H1 (cell line): Measurements from ENCODE around the gene CRYBG3. TPM values are rescaled to one million over a fixed set of nuclear protein-coding genes. Genes with fewer than 3 reads are reported as not detected.

Experiments used
- CBX8 ChIP-seq: fragments of 300-800, 300-1000 bp; sonication (generic); IDR thresholded peaks from 2 replicates; pipeline ENCODE4 v1.7.1; 2016; ENCODE audit warnings: low read depth, low read length, borderline replicate concordance
- CHD7 ChIP-seq: fragments of 300-600 bp; sonication (generic); IDR thresholded peaks from 2 replicates; pipeline ENCODE4 v1.7.1; 2012; ENCODE audit warnings: low read length, moderate library complexity, mild to moderate bottlenecking, inconsistent platforms; ENCODE audit not compliant: insufficient replicate concordance
- FOSL1 ChIP-seq: IDR thresholded peaks from 2 replicates; pipeline ENCODE4 v1.6.1; 2011; ENCODE audit warnings: mild to moderate bottlenecking, low read depth, low read length, moderate library complexity; ENCODE audit not compliant: insufficient read depth
- GABPA ChIP-seq: IDR thresholded peaks from 2 replicates; pipeline ENCODE4 v1.6.1; 2011; ENCODE audit warnings: mild to moderate bottlenecking, low read length, moderate library complexity, borderline replicate concordance; ENCODE audit not compliant: insufficient read depth
- POLR2AphosphoS5 ChIP-seq: IDR thresholded peaks from 2 replicates; pipeline ENCODE4 v1.6.1; 2011; ENCODE audit warnings: low read depth, low read length
- POU5F1 ChIP-seq: IDR thresholded peaks from 2 replicates; pipeline ENCODE4 v1.6.1; 2011; ENCODE audit warnings: low read depth, mild to moderate bottlenecking, low read length, moderate library complexity
- RBBP5 ChIP-seq: IDR thresholded peaks from 2 replicates; pipeline ENCODE4 v1.7.1; 2012; ENCODE audit warnings: low read depth, mild to moderate bottlenecking, inconsistent platforms, low read length, moderate library complexity, borderline replicate concordance
- SP1 ChIP-seq: IDR thresholded peaks from 2 replicates; pipeline ENCODE4 v1.6.1; 2011; ENCODE audit warnings: low read depth, low read length
- SP2 ChIP-seq: IDR thresholded peaks from 2 replicates; pipeline ENCODE4 v1.6.1; 2012; ENCODE audit warnings: mild to moderate bottlenecking, low read length, inconsistent platforms
- polyA plus RNA-seq, 7 experiments: library from polyadenylated mRNA; depleted of rRNA in 3 of 7; stranded (reverse) in 5 of 7; unstranded in 2 of 7; fragments of >200 nt in 5 of 7; fragments of 200-250 nt in 2 of 7; gene quantifications; 1 replicate in 5 of 7; 2 replicates in 1 of 7; 4 replicates in 1 of 7; pipeline versions ENCODE4 v1.2.1 to v1.2.3, GENCODE V29; 2011 to 2013; ENCODE audit warnings: missing spikeins in 2 of 7, mixed read lengths in 2 of 7
- total RNA-seq: library from RNA; stranded (reverse); fragmentation: NEBNext Ultra II Directional; extraction: Animal tissue kit (Norgen Biotek cat#: 25700); gene quantifications from 2 replicates; pipeline ENCODE4 v1.2.1, GENCODE V29; 2021

CRYBG3 gene
- total and polyA plus RNA-seq, 2 of the 8 experiments (the other 6 are each of a cell fraction or from before 2014, with no cell fraction given), result 2.1 to 8.0 TPM

- TF ChIP-seq CHD7 (no peak), SP1 (no peak), GABPA (no peak), SP2 (no peak), CBX8 (no peak), FOSL1 (no peak), RBBP5 (no peak), POU5F1 (no peak), POLR2AphosphoS5 (no peak)
These were observed 105.9 kb downstream of the CRYBG3 start (continued) for GRCh38 chr3:97927704-97928103.
